ENCODE results near the gene GPR152.

The GPR152 gene
- 0 to 0.18 (median 0.06) reads per million in 4 experiments for total RNA-seq

- no peak for DNase-seq
These were observed at the start of gene GPR152 for GRCh38 chr11:67452141-67452952. GPR152 (minus strand) TSS chr11:67452729; CDS start chr11:67452724, 5 bp downstream.

DNA sequence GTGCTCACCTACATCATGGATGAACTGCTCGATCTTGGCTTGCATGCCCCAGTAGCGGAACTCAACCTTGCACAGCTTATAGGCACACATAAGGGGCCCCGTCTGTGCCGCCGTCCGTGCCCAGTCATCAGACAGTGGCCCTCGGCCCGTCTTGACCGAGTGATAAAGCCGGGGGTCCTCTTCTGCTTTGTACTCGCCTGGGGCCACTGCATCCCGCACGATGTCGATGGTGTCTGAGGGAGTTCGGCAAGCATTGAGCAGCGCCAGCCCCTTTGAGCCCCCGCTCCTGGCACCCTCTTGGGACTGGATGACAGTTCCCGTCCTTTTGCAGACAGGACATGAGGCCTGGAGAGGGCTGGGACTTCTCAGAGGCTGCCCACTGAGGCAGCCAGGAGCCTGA, 49.3 kb upstream of the GPR152 start:
- DNase-seq, result no peak

- DNase-seq, result no peak
These were observed 48.5 kb upstream of the GPR152 start for GRCh38 chr11:67500831-67501715.

DNA sequence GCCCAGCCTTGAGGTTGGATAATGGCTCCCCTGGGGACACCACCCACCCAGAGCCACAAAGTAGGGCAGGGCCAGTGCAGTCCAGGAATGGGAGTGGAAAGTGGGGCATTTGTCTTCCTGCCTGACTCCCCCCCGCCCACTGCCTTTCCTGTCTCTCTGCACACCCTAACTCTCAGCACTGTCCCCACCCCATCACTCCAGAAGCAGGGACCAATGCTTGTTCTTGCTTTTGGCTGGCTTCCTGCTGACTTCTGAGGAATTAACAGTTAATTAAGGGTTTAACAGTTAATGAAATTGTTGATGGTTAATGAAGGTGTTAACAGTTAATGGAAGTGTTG, 47.9 kb upstream of the GPR152 start:
- DNase-seq, result no peak

DNA sequence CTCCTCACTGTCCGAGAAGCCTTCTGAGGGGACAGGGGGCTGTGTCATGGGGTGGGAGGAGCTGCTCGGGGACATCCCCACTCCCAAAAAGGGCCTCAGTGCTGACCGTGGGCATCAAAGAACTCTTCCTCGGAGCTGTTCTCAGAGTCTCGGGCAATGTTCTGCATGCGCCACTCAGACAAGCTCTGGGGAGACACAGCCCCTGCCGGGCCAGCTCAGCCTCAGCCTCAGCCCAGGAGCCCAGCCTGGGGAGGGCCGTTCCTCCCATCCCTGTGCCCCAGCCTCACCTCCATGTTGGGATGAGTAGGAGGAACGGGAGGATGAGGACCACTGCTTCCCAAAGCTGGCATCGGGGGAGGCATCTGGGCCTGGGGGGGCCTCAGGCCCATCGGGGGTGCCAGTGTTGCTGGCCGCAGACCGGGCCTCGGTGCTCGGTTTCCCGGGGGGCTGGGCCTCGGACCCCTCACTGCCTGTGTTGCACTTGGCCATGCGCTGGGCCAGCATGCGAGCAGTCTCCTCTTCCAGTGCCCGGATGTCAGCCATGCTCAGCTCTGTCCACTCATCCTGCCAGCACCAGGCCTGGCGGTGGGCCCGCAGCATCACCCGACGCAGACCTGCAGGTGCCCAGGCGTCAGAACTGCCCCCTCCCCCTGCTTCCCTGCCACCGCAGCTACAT, 47.4 kb upstream of the GPR152 start:
- no peak for DNase-seq

DNA sequence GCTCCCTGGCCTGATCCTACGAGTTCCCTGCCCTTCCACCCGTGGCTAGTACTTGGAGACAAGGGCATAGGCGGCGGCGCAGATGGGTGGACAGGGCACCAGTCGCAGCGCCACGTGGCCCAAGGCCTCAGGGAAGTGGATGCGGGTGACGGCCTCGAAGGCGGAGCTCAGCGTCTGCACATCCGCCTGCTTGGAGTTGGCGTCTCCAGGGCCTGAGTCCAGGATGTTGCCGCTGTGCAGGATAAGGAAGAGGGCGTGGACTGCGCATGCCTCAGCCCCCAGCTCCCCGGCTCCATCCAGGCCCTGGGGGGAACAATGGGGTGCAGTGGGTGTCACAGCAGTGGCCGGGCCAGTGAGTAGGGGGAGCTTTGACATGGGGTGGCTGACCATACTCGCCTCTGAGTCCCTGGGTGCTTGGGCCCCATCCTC, 46.0 kb upstream of the GPR152 start:
- DNase-seq, result no peak

DNA sequence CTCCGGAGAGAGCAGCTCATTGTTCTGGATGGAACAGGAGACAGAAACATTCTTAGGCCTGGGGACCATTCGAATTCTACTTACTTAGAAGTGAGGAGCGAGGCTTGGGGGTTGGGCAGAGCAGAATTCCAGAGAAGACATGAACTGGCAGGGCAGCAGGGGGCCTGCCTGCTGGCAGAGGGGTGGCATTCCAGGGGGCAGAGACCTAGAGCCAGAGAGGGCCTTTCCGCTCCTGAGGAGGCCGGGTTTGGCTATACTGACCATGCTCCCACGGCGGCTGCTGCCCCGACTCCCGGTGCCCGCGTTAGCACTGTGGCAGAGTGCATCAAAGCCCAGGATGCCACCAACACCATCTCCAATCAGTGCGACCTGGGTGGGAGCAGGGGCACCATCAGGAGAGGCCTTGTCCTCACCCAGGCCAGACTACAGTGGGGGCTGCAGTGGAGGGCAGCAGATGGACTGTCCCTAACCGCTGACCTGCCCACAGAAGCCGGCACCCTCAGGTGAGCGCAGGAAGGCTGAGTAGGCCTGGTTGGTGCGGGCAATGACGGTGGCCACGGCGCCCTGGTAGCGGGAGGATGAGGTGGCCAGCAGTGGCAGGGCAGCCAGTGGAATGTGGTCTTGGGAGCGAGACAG, 45.2 kb upstream of the GPR152 start:
- DNase-seq, result no peak

GRCh38 chr11:67496113-67496512, 43.6 kb upstream of the GPR152 start:
- DNase-seq, result no peak

DNA sequence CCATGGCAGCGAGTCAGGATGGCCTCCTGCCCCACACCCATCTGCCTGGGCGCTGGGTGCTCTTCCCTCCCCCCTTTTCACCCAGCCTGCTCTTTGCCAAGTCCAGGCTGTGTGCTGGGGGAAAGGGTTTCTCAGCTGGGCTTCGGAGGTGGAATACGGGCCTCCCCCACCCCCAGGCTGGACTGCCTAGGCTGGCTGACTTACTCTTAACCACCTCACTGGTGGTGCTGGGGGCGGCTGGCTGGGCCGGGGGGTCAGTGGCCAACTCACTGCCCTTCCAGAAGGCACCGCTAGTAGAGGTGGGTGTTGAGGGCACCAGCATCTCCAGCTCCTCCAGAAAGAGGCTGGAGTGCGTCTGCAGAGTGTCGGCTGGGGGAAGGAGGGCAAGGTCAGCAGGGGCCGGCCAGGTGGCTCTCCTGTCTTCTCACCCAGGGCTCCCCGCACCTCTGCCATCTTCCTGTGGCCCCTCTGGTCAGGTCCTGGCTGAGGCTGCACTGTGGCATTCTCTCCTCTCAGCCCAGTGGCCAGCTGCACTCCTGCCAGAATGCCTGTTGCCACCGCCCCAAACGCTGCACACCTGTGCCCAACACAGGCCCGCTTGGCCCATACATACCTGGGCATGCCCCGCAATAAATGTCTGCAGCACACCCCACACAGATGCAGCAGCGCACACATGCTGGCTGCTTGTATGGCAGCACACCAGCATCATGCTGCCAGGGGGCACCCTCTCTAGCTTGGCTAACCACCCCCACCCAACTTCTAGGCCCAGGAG, 42.9 kb upstream of the GPR152 start:
- DNase-seq, result no peak

- DNase-seq, result no peak
These were observed 42.1 kb upstream of the GPR152 start for GRCh38 chr11:67494371-67495233.

- DNase-seq, result no peak
These were observed 41.2 kb upstream of the GPR152 start for GRCh38 chr11:67493548-67494370.

DNA sequence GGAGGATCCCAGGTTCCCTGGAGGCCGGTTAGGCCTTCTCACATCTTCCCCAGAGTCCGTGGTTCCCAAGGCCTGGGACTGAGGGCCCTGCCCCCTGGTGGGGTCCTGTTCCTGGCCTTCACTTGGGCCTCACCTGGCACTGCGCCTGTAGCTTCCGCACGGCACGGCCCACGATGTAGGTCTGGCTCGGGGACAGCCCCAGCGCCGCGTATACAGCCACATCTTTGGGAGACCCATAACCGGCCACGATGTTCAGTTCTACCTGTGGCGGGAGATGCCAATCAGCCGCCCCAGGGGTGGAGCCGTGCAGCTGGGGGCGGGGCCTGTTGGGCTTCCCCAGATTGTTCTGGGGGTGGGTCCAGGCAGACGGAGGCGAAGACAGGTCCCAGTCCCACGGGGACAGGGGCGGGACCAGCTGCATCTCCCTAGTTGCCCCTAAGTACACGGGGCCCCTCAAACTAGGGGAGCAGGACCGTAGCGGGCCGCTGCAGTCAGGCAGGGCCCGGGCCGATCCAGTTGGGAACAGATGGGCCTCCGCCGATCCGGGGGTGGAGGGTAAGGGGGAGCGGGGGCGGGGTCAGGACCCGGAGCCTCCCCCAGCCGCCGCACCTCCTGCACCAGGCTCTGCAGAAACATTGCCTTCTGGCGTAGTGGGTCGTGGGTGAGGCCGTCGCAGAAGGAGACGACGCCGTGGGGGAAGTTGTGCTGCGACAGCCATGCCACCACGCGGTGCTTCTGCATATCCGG, 40.4 kb upstream of the GPR152 start:
- DNase-seq, result no peak

- DNase-seq, result no peak
These were observed 39.7 kb upstream of the GPR152 start for GRCh38 chr11:67492069-67492727.

- no peak for DNase-seq
These were observed 38.9 kb upstream of the GPR152 start for GRCh38 chr11:67491276-67492068.

DNA sequence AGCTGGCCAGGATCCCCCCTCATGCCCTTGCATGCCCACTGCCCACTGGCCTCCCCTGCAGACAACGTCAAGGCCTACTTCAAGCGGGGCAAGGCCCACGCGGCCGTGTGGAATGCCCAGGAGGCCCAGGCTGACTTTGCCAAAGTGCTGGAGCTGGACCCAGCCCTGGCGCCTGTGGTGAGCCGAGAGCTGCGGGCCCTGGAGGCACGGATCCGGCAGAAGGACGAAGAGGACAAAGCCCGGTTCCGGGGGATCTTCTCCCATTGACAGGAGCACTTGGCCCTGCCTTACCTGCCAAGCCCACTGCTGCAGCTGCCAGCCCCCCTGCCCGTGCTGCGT, 38.2 kb upstream of the GPR152 start:
- no peak for DNase-seq

DNA sequence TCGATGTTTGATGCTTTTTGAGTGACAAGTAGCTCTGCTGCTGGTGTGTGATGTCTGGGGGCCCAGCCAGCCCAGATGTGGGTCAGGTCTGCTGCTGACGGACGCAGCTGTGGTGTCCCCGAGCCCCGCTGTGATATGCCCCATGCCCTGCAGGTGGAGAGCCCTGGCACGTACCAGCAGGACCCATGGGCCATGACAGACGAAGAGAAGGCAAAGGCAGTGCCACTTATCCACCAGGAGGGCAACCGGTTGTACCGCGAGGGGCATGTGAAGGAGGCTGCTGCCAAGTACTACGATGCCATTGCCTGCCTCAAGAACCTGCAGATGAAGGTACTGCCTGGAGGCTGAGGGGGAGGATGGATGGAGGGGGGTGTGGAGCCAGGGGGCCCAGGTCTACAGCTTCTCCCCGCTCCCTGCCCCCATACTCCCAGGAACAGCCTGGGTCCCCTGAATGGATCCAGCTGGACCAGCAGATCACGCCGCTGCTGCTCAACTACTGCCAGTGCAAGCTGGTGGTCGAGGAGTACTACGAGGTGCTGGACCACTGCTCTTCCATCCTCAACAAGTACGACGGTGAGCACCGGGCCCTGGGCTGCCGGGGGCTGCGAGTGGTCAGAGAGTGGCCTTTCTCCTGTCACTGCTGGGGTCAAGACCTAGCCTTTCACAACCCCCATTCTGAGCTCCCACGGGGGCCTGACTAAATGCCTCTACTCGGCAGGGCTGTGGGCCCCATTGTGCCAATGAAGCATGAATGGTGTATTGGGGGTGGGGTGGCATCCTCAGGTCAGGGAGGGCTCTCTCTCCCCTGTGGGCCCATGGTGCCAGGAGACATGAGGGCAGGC, 37.6 kb upstream of the GPR152 start:
- no peak for DNase-seq
